Colon (tissue), 2 donors: ENCODE data around the gene BCL2L1.

Source experiments
- FAIRE-seq: peaks from 2 replicates; lab custom pipeline; 2012; peaks lifted over from hg19 to GRCh38; lab: Jason Lieb, UNC
- donor health status: control.
- donor health status: control.

BCL2L1 gene

GRCh38 chr20:31708736-31709534 is 13.7 kb downstream of the BCL2L1 start:
- FAIRE-seq, result no peak

- no peak for FAIRE-seq
Observed at GRCh38 chr20:31707994-31708735, 14.5 kb downstream of the BCL2L1 start.

GRCh38 chr20:31707258-31707615 is 15.4 kb downstream of the BCL2L1 start:
- FAIRE-seq, result no peak

- no peak for FAIRE-seq
Observed at GRCh38 chr20:31706607-31707257, 15.9 kb downstream of the BCL2L1 start.

GRCh38 chr20:31705598-31706597 is 16.8 kb downstream of the BCL2L1 start:
- no peak for FAIRE-seq

- no peak for FAIRE-seq
Observed at GRCh38 chr20:31705191-31705590, 17.5 kb downstream of the BCL2L1 start.

- no peak for FAIRE-seq
Observed at GRCh38 chr20:31704225-31705119, 18.2 kb downstream of the BCL2L1 start.

GRCh38 chr20:31701591-31701990 is 21.1 kb downstream of the BCL2L1 start:
- FAIRE-seq, result no peak

- no peak for FAIRE-seq
Observed at GRCh38 chr20:31700747-31701146, 21.9 kb downstream of the BCL2L1 start.

GRCh38 chr20:31699801-31700728 is 22.6 kb downstream of the BCL2L1 start:
- FAIRE-seq, result no peak

- FAIRE-seq, result no peak
Observed at GRCh38 chr20:31698803-31699718, 23.6 kb downstream of the BCL2L1 start.

GRCh38 chr20:31698243-31698802 is 24.3 kb downstream of the BCL2L1 start:
- no peak for FAIRE-seq

GRCh38 chr20:31695849-31696804 is 26.5 kb downstream of the BCL2L1 start:
- no peak for FAIRE-seq

GRCh38 chr20:31694842-31695593 is 27.6 kb downstream of the BCL2L1 start:
- FAIRE-seq, result no peak

GRCh38 chr20:31693987-31694661 is 28.5 kb downstream of the BCL2L1 start:
- FAIRE-seq, result no peak

- FAIRE-seq, result no peak
Observed at GRCh38 chr20:31693402-31693801, 29.3 kb downstream of the BCL2L1 start.
